IMR-90 (cell line): Measurements from ENCODE around the gene EVL. TPM values are rescaled to one million over a fixed set of nuclear protein-coding genes. Genes with fewer than 3 reads are reported as not detected.

ENCODE experiments used
- ATAC-seq: fragments of 200-7000 bp; cut with Tn5 transposase; 2 replicates; pipeline ENCODE4 v1.9.1; 2020; ENCODE audit warnings: low read depth, mild to moderate bottlenecking, moderate library complexity
- BruUV-seq: library from RNA; stranded (reverse); fragments of 400-500 nt; replicated peaks from 2 replicates; lab custom pipeline; 2021; lab: Mats Ljungman, UMichigan
- CTCF ChIA-PET: fragments of 300-600 bp; formaldehyde crosslinking; extraction: SDS; loops from one replicate; lab custom pipeline; 2021; ENCODE audit warnings: antibody characterized with exemption; lab: Yijun Ruan, JAX
- POLR2A ChIA-PET: fragments of 300-600 bp; sonication (Branson Sonifier 250); formaldehyde crosslinking; loops from one replicate; lab custom pipeline; 2022; ENCODE audit warnings: antibody characterized with exemption; ENCODE audit not compliant: unreplicated experiment; lab: Charles Lee
- DNase-seq: peaks from one replicate; pipeline ENCODE4 v3.0.0; 2013
- H2AFZ ChIP-seq: replicated peaks from 2 replicates; pipeline ENCODE3; 2013; ENCODE audit warnings: low read length, mild to moderate bottlenecking; ENCODE audit not compliant: poor library complexity
- H2AK5ac ChIP-seq: 2 replicates; pipeline ENCODE4 v1.6.1; 2013; ENCODE audit warnings: low read depth, low read length, inconsistent platforms
- H2AK9ac ChIP-seq: replicated peaks from 2 replicates; pipeline ENCODE3; 2013; ENCODE audit warnings: mild to moderate bottlenecking, low read depth, low read length, moderate library complexity; ENCODE audit not compliant: poor library complexity
- H2BK120ac ChIP-seq: 2 replicates; pipeline ENCODE4 v1.6.1; 2013; ENCODE audit warnings: low read depth, low read length, inconsistent platforms
- H2BK15ac ChIP-seq: 3 replicates; pipeline ENCODE4 v1.6.1; 2013; ENCODE audit warnings: low read depth, low read length, inconsistent platforms
- H2BK20ac ChIP-seq: 2 replicates; pipeline ENCODE4 v1.6.1; 2013; ENCODE audit warnings: low read depth, mild to moderate bottlenecking, inconsistent platforms, low read length, moderate library complexity
- H2BK5ac ChIP-seq: 2 replicates; pipeline ENCODE4 v1.6.1; 2013; ENCODE audit warnings: mild to moderate bottlenecking, low read depth, low read length, inconsistent platforms; ENCODE audit not compliant: poor library complexity, severe bottlenecking
- H3K14ac ChIP-seq: replicated peaks from 2 replicates; pipeline ENCODE4 v1.6.1; 2013; ENCODE audit warnings: low read depth, low read length, inconsistent platforms
- H3K18ac ChIP-seq: 2 replicates; pipeline ENCODE4 v1.6.1; 2013; ENCODE audit warnings: low read depth, low read length, control low read depth
- H3K23ac ChIP-seq: 2 replicates; pipeline ENCODE4 v1.6.1; 2013; ENCODE audit warnings: low read depth, low read length, inconsistent platforms
- H3K27ac ChIP-seq: 2 replicates; pipeline ENCODE4 v1.5.1; 2013; ENCODE audit warnings: mild to moderate bottlenecking, control low read depth, low read length; ENCODE audit not compliant: insufficient read depth
- H3K27me3 ChIP-seq: 2 replicates; pipeline ENCODE4 v1.6.1; 2013; ENCODE audit warnings: low read length; ENCODE audit not compliant: control insufficient read depth, insufficient read depth
- H3K36me3 ChIP-seq: 2 replicates; pipeline ENCODE4 v1.6.1; 2013; ENCODE audit warnings: low read length, mixed read lengths; ENCODE audit not compliant: control insufficient read depth, insufficient read depth
- H3K4ac ChIP-seq: 2 replicates; pipeline ENCODE4 v1.6.1; 2013; ENCODE audit warnings: low read depth, low read length, inconsistent platforms
- H3K4me1 ChIP-seq: 2 replicates; pipeline ENCODE4 v1.6.1; 2013; ENCODE audit warnings: low read length, mixed read lengths; ENCODE audit not compliant: control insufficient read depth, insufficient read depth
- H3K4me2 ChIP-seq: 2 replicates; pipeline ENCODE4 v1.6.1; 2013; ENCODE audit warnings: low read depth, mild to moderate bottlenecking, control low read depth, low read length, moderate library complexity
- H3K4me3 ChIP-seq: 2 replicates; pipeline ENCODE4 v1.5.1; 2013; ENCODE audit warnings: low read depth, mild to moderate bottlenecking, control low read depth, low read length, moderate library complexity; ENCODE audit not compliant: insufficient read depth
- H3K56ac ChIP-seq: 2 replicates; pipeline ENCODE4 v1.6.1; 2013; ENCODE audit warnings: low read length, inconsistent platforms; ENCODE audit not compliant: insufficient read depth; ENCODE audit errors: extremely low read depth
- H3K79me1 ChIP-seq, 2 experiments: 2 replicates each; pipeline ENCODE4 v1.6.1; 2013; ENCODE audit warnings: low read length in 2 of 2, inconsistent platforms in 1 of 2, low read depth in 1 of 2
- H3K9ac ChIP-seq: 2 replicates; pipeline ENCODE4 v1.6.1; 2013; ENCODE audit warnings: low read depth, low read length, control low read depth
- H3K9me1 ChIP-seq: 2 replicates; pipeline ENCODE4 v1.6.1; 2013; ENCODE audit warnings: low read length, inconsistent platforms; ENCODE audit not compliant: insufficient read depth
- H3K9me3 ChIP-seq: 2 replicates; pipeline ENCODE4 v1.6.1; 2013; ENCODE audit warnings: low read length; ENCODE audit not compliant: control insufficient read depth, insufficient read depth
- H4K20me1 ChIP-seq: 2 replicates; pipeline ENCODE4 v1.6.1; 2013; ENCODE audit warnings: low read length, inconsistent platforms; ENCODE audit not compliant: insufficient read depth
- H4K5ac ChIP-seq: 2 replicates; pipeline ENCODE4 v1.6.1; 2013; ENCODE audit warnings: mild to moderate bottlenecking, low read depth, low read length, control low read depth
- H4K8ac ChIP-seq, 2 experiments: 2 replicates each; pipeline ENCODE4 v1.6.1; 2013; ENCODE audit warnings: low read depth in 2 of 2, low read length in 2 of 2, control low read depth in 1 of 2, inconsistent platforms in 1 of 2
- H4K91ac ChIP-seq: 2 replicates; pipeline ENCODE4 v1.6.1; 2013; ENCODE audit warnings: low read depth, low read length, inconsistent platforms; ENCODE audit not compliant: insufficient read depth
- BHLHE40 ChIP-seq: fragments of 150-350 bp; IDR thresholded peaks from 2 replicates; pipeline ENCODE4 v1.6.1; 2016; ENCODE audit warnings: mild to moderate bottlenecking, low read depth, low read length
- CEBPB ChIP-seq: IDR thresholded peaks from 2 replicates; pipeline ENCODE4 v1.6.1; 2012; ENCODE audit warnings: low read depth, low read length, improper control_type of control experiment
- CHD1 ChIP-seq: IDR thresholded peaks from 2 replicates; pipeline ENCODE4 v1.6.1; 2012; ENCODE audit warnings: low read depth, low read length, improper control_type of control experiment
- FOS ChIP-seq: fragments of 150-350 bp; IDR thresholded peaks from 2 replicates; pipeline ENCODE4 v1.6.1; 2016; ENCODE audit warnings: low read depth, low read length
- MAFK ChIP-seq: IDR thresholded peaks from 2 replicates; pipeline ENCODE4 v1.6.1; 2012; ENCODE audit warnings: low read depth, low read length, improper control_type of control experiment
- MAZ ChIP-seq: IDR thresholded peaks from 2 replicates; pipeline ENCODE4 v1.6.1; 2012; ENCODE audit warnings: low read depth, mild to moderate bottlenecking, low read length, improper control_type of control experiment, moderate library complexity, borderline replicate concordance
- MXI1 ChIP-seq: IDR thresholded peaks from 2 replicates; pipeline ENCODE4 v1.6.1; 2012; ENCODE audit warnings: low read depth, mild to moderate bottlenecking, low read length, moderate library complexity, borderline replicate concordance
- NFE2L2 ChIP-seq: fragments of 150-350 bp; IDR thresholded peaks from 2 replicates; pipeline ENCODE4 v1.6.1; 2016; ENCODE audit warnings: low read depth, mild to moderate bottlenecking, low read length
- POLR2A ChIP-seq: IDR thresholded peaks from 2 replicates; pipeline ENCODE4 v1.6.1; 2012; ENCODE audit warnings: mild to moderate bottlenecking, low read depth, low read length
- RAD21 ChIP-seq: IDR thresholded peaks from 2 replicates; pipeline ENCODE4 v1.6.1; 2012; ENCODE audit warnings: low read length, improper control_type of control experiment
- RCOR1 ChIP-seq: IDR thresholded peaks from 2 replicates; pipeline ENCODE4 v1.6.1; 2012; ENCODE audit warnings: mild to moderate bottlenecking, low read length, improper control_type of control experiment; ENCODE audit not compliant: insufficient replicate concordance
- RFX5 ChIP-seq: IDR thresholded peaks from 2 replicates; pipeline ENCODE4 v1.8.0; 2012; ENCODE audit warnings: low read depth, mild to moderate bottlenecking, low read length, moderate library complexity
- SMC3 ChIP-seq: fragments of 150-350 bp; IDR thresholded peaks from 2 replicates; pipeline ENCODE4 v1.6.1; 2016; ENCODE audit warnings: low read depth, mild to moderate bottlenecking, antibody characterized with exemption, low read length, moderate library complexity
- WGBS, 2 experiments: methylation state at CpG; one replicate each; pipeline versions ENCODE4 v1.1.5 to v1.1.7; 2013; ENCODE audit warnings: missing lambda C conversion rate in 2 of 2; ENCODE audit not compliant: insufficient read length in 1 of 2; ENCODE audit errors: extremely low coverage in 2 of 2; 5-methylcytosine and 5-hydroxymethylcytosine counted together
- dilution Hi-C: fragments of 300-500 bp; cut with HindIII; formaldehyde crosslinking; loops from one replicate; pipeline ENCODE4 v1.14.3; 2018; ENCODE audit warnings: low sequenced_read_pairs; ENCODE audit not compliant: unreplicated experiment
- in situ Hi-C: fragments of 300-500 bp; cut with MboI; formaldehyde crosslinking; loops from 3 replicates; pipeline ENCODE4 v1.14.3; 2019; ENCODE audit warnings: low sequenced_read_pairs, inconsistent platforms, mixed read lengths
- intact Hi-C: fragments of 100-400 bp; cut with micrococcal nuclease; formaldehyde crosslinking; loops from 2 replicates; pipeline ENCODE4 v1.10.0; 2022
- polyA plus RNA-seq, 3 experiments: library from polyadenylated mRNA; depleted of rRNA; stranded (reverse); fragments of >200 nt; gene quantifications; 2 replicates each; pipeline ENCODE4 v1.2.3, GENCODE V29; 2012; ENCODE audit warnings: low replicate concordance in 1 of 3
- total RNA-seq: library from RNA; depleted of rRNA; stranded (reverse); fragments of >200 nt; gene quantifications from 2 replicates; pipeline ENCODE4 v1.2.3, GENCODE V29; 2012
- TF ChIP-seq, protein P1 (sequence below): fragments of 150-350 bp; IDR thresholded peaks from 2 replicates; pipeline ENCODE4 v1.6.1; 2017; ENCODE audit warnings: mild to moderate bottlenecking, antibody characterized with exemption, low read length, low read depth
- TF ChIP-seq, protein P2 (sequence below): fragments of 150-350 bp; IDR thresholded peaks from 2 replicates; pipeline ENCODE4 v1.6.1; 2016; ENCODE audit warnings: low read depth, mild to moderate bottlenecking, low read length, moderate library complexity, borderline replicate concordance
- TF ChIP-seq, protein P3 (sequence below): conservative IDR thresholded peaks from 2 replicates; pipeline ENCODE4 v1.5.1; 2012; ENCODE audit warnings: mild to moderate bottlenecking, low read depth, low read length, improper control_type of control experiment

The EVL gene
- total and polyA plus RNA-seq, 2 of the 4 experiments (the other 2 are of a cell fraction): 7.2 to 36.5 TPM

DNA sequence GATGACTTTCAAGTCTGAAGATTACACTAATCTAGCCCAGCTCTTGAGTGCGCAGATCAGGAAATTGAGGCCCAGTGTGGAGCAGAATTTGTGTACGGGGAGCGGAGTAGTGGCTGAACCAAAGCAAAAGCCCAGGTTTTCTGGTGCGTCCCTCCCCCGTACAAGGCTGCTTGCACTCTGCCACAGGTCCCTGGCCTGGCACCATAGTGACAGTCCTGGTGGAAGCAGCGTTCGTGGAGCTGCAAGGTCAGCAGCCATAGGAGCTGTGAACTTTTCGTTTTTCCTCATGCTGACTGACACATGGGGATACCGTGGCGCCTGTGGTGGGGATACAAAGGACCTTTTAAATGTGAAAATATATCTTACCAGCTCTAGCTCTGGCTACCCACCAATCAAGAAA, 1.7 kb downstream of the EVL start:
- POLR2A ChIA-PET: no interaction called here

More for the DNA sequence above, 1.7 kb downstream of the EVL start:
- WGBS, 2 experiments: 78% methylated on average over 5 of the region's 10 CpGs; no CpG with 5 or more reads in 1 of the 2 experiments
- no peak overlapping the region for H2AFZ ChIP-seq
- no peak overlapping the region for H3K18ac ChIP-seq
- H3K9me1 ChIP-seq: no peaks in the 10 kb centered on the region; the same call in 1 of the 2 replicates
- H3K4ac ChIP-seq: no peak overlapping the region
- no peak overlapping the region for H2BK120ac ChIP-seq
- no peak overlapping the region for H3K14ac ChIP-seq
- H3K9me3 ChIP-seq: no peaks in the 10 kb centered on the region
- H3K4me1 ChIP-seq: no peaks in the 10 kb centered on the region
- no peak overlapping the region for H2BK20ac ChIP-seq
- no peak for DNase-seq
- no peak overlapping the region for H3K9ac ChIP-seq
- no peak for TF ChIP-seq NFE2L2
- no peak for TF ChIP-seq BHLHE40
- no peak for TF ChIP-seq RAD21
- TF ChIP-seq, protein P1, sequence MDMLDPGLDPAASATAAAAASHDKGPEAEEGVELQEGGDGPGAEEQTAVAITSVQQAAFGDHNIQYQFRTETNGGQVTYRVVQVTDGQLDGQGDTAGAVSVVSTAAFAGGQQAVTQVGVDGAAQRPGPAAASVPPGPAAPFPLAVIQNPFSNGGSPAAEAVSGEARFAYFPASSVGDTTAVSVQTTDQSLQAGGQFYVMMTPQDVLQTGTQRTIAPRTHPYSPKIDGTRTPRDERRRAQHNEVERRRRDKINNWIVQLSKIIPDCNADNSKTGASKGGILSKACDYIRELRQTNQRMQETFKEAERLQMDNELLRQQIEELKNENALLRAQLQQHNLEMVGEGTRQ: no peak
- no peak for TF ChIP-seq MAZ
- TF ChIP-seq MXI1: no peak
- TF ChIP-seq FOS: no peak
- no peak for TF ChIP-seq POLR2A
- TF ChIP-seq RCOR1: no peak
- no peak for TF ChIP-seq SMC3
- TF ChIP-seq RFX5: no peak
- TF ChIP-seq, protein P2, sequence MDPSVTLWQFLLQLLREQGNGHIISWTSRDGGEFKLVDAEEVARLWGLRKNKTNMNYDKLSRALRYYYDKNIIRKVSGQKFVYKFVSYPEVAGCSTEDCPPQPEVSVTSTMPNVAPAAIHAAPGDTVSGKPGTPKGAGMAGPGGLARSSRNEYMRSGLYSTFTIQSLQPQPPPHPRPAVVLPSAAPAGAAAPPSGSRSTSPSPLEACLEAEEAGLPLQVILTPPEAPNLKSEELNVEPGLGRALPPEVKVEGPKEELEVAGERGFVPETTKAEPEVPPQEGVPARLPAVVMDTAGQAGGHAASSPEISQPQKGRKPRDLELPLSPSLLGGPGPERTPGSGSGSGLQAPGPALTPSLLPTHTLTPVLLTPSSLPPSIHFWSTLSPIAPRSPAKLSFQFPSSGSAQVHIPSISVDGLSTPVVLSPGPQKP: no peak
- TF ChIP-seq, protein P3, sequence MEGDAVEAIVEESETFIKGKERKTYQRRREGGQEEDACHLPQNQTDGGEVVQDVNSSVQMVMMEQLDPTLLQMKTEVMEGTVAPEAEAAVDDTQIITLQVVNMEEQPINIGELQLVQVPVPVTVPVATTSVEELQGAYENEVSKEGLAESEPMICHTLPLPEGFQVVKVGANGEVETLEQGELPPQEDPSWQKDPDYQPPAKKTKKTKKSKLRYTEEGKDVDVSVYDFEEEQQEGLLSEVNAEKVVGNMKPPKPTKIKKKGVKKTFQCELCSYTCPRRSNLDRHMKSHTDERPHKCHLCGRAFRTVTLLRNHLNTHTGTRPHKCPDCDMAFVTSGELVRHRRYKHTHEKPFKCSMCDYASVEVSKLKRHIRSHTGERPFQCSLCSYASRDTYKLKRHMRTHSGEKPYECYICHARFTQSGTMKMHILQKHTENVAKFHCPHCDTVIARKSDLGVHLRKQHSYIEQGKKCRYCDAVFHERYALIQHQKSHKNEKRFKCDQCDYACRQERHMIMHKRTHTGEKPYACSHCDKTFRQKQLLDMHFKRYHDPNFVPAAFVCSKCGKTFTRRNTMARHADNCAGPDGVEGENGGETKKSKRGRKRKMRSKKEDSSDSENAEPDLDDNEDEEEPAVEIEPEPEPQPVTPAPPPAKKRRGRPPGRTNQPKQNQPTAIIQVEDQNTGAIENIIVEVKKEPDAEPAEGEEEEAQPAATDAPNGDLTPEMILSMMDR: no peak
- no peak for TF ChIP-seq CHD1
- no peak for TF ChIP-seq MAFK
- no peak for TF ChIP-seq CEBPB
- intact Hi-C loops (no loop called here), dilution Hi-C loops (no loop called here), in situ Hi-C loops (no loop called here)
- H4K20me1 ChIP-seq: no peaks in the 10 kb centered on the region
- no peak overlapping the region for H2BK5ac ChIP-seq
- no peak overlapping the region for H3K4me2 ChIP-seq
- H3K79me1 ChIP-seq: peaks cover 3 to 17% of the 10 kb centered on the region in 2 experiments; a peak in 3 of 4 replicates
- H4K8ac ChIP-seq: no peak overlapping the region
- H4K5ac ChIP-seq: no peak overlapping the region
- no peak overlapping the region for H3K23ac ChIP-seq
- ATAC-seq: no peak
- H4K91ac ChIP-seq: no peak overlapping the region
- no peak overlapping the region for H2AK9ac ChIP-seq
- no peak overlapping the region for H3K27ac ChIP-seq
- no peaks in the 10 kb centered on the region for H3K27me3 ChIP-seq
- no peaks in the 10 kb centered on the region for H3K36me3 ChIP-seq
- BruUV-seq: no TSS peak
- CTCF ChIA-PET: interaction anchor here (0.6 kb wide), 1 partner anchor 60 kb away, joined by 3 read pairs; no protein-coding TSS in a partner anchor
- no peak overlapping the region for H2BK15ac ChIP-seq
- H2AK5ac ChIP-seq: no peak overlapping the region
- H3K56ac ChIP-seq: no peak overlapping the region
- no peak overlapping the region for H3K4me3 ChIP-seq
